OCI-M2 (cell line): ENCODE measurements around the gene TBPL1.
"Not testable (repeated sequence)": the region's sequence is repeated elsewhere in the genome, so short reads cannot be mapped to it uniquely, and the experiment has no call there.

ENCODE experiments used
- DNase-seq: peaks from one replicate; lab custom pipeline; 2025; ENCODE audit not compliant: unreplicated experiment; lab: John Stamatoyannopoulos, UW

Gene TBPL1

GRCh38 chr6:133973109-133973971 is 20.3 kb downstream of the TBPL1 start:
- DNase-seq = peak; percentile 59

- no peak for DNase-seq
Observed at GRCh38 chr6:133977983-133978895, 25.2 kb downstream of the TBPL1 start.

- DNase-seq = no peak
Observed at GRCh38 chr6:133978896-133979240, 25.8 kb downstream of the TBPL1 start.

GRCh38 chr6:133979269-133979963 is 26.4 kb downstream of the TBPL1 start:
- not testable (repeated sequence) for DNase-seq

- no peak for DNase-seq
Observed at GRCh38 chr6:133980168-133980567, 27.1 kb downstream of the TBPL1 start.

- DNase-seq = no peak
Observed at GRCh38 chr6:133983099-133983939, 30.3 kb downstream of the TBPL1 start.

GRCh38 chr6:133985970-133986369 is 32.9 kb downstream of the TBPL1 start:
- DNase-seq = no peak

GRCh38 chr6:133986942-133987341 is 33.9 kb downstream of the TBPL1 start:
- no peak for DNase-seq

- DNase-seq = no peak
Observed at GRCh38 chr6:133989525-133989924, 36.5 kb downstream of the TBPL1 start.

- DNase-seq = no peak
Observed at GRCh38 chr6:133990321-133990720, 37.3 kb downstream of the TBPL1 start.

GRCh38 chr6:133991096-133991593 is 38.1 kb downstream of the TBPL1 start:
- DNase-seq = no peak

- no peak for DNase-seq
Observed at GRCh38 chr6:133992992-133993680, 40.1 kb downstream of the TBPL1 start.

- no peak for DNase-seq
Observed at GRCh38 chr6:133995296-133995695, 42.3 kb downstream of the TBPL1 start.

GRCh38 chr6:133995758-133996157 is 42.7 kb downstream of the TBPL1 start:
- DNase-seq = no peak

GRCh38 chr6:133997267-133997666 is 44.2 kb downstream of the TBPL1 start:
- DNase-seq = no peak

- no peak for DNase-seq
Observed at GRCh38 chr6:133999305-133999704, 46.3 kb downstream of the TBPL1 start.

GRCh38 chr6:134000443-134000842 is 47.4 kb downstream of the TBPL1 start:
- no peak for DNase-seq

GRCh38 chr6:134002821-134003220 is 49.8 kb downstream of the TBPL1 start:
- no peak for DNase-seq

- DNase-seq = no peak
Observed at GRCh38 chr6:134003542-134003951, 50.5 kb downstream of the TBPL1 start.

GRCh38 chr6:134004714-134005113 is 51.7 kb downstream of the TBPL1 start:
- no peak for DNase-seq
